HG03469 (cell line): ENCODE data around the gene SERINC5.
A peak's percentile ranks its signal among the peaks of the same experiment; 100 is the strongest.

Experiments used
- ATAC-seq: cut with Tn5 transposase; IDR thresholded peaks from one replicate; pipeline ENCODE4 v1.9.1; 2021; ENCODE audit warnings: mild to moderate bottlenecking, moderate library complexity, moderate number of reproducible peaks; ENCODE audit not compliant: unreplicated experiment

SERINC5 gene

DNA sequence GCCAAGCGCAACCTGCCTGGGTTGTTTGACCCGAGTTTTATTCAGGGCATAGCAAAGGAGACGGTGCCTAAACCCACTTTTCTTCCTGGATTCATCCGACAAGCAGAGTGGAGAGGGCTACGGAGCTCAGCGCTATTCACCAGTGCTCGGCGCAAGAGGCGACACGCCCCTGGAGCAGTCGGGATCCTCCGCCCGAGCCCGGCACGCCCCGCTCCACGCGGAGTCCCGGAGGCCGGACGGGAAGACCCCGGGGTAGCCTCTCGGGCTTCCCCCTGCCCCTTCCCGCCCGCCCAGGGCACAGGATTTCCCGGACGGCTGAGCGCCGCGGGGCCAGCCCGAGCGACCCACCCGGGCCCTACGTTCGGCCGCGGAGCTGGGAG lies 427 bp downstream of the SERINC5 start:
- peak; percentile 19 for ATAC-seq

DNA sequence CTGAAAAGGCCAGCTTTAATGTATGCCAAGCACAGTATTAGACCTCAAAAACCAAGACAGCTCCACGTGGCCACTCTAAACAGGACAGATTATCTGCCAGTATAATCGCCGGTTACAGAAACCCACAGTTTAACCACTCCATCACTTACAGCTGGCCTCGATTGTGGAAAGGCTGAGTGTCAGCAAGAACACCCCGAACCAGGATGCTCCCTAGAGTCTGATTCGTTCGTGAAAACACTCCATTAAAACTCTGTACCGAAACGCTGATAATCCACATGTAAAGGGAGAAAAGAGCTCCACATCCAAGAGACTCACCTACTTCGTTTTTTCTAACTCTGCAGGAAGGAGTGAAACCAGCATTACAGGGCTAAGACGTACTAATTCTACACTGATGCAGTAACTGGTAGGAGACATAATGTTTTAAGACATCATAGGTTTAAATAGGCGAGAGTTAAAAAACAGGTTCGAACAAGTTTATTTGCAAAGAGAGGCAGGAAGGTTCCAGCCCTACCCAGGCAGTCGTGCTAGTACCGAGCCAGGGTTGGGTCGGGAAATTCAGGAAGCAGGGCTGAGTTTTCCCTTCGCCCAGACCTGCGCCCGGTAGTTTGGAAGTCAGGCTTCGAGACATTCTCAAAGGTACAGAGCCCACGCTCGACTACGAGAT lies 949 bp downstream of the SERINC5 start:
- ATAC-seq, result no peak

DNA sequence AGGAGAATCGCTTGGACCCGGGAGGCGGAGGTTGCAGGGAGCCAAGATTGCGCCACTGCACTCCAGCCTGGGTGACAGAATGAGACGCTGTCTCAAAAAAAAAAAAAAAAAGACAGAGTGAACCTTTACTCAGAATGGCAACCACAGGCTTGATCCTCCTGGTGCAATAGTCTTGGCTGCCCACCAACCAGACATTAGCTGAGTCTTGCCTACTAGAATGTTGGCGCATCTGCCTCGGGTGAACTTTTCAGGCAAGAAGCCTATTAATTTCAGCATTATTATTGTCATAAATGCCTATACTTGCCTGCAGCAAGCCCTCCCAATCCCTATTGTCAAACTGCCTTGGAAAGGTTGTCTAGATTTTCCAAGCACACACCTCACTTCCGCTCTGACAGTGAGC lies 4.2 kb downstream of the SERINC5 start:
- no peak for ATAC-seq

DNA sequence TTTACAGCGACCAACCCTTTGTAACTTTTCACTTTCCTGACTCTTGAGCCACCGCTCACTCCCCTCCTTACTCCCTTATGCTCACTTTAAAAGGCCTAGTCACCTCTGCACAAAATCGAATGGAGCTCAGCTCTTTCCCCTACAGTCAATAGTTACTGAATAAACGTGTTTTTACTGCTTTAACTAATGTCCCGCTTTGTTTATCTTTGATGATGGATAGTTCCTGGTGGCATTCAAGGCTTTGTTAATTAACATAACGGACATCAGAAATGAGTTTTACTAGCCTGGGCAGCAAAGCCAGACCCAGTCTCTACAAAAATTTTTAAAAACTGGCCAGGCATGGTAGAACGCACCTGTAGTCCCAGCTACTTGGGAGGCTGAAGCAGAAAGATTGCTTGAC lies 5.0 kb downstream of the SERINC5 start:
- no peak for ATAC-seq

DNA sequence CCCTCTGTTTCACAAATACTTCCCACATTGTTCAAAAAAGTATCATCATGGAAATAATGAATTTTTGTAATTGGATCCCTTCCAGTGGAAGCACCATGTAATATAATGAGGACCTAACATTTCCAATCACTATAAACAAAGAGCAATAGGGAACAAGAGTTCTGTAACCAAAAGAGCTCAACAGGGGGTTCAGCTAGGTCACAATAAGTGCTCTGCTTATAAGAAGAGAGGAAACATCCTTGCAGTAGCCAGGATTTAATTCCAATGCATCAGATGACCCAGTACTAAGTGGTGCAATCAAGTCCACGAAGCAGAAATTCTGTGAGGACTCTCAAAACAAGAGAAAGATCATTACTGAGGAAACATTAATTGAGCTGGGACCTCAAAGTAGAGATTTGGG lies 5.9 kb downstream of the SERINC5 start:
- no peak for ATAC-seq

DNA sequence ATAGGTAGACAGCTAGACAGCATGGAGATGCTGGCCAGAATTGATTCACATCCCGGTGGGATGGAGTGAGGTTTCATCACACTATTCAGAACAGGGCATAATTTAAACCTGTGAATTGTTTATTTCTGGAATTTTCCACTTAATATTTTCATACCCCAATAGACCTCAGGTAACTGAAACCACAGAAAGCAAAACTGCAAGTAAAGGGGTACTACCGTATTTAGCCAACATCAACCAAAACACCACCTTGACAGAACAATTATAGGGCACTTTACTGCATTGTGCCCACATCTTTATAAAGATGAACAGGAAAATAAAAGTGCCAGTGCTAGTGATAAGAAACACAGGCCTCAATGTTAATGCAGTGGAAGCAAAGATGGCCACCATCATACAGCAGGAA lies 7.5 kb downstream of the SERINC5 start:
- ATAC-seq, result no peak

DNA sequence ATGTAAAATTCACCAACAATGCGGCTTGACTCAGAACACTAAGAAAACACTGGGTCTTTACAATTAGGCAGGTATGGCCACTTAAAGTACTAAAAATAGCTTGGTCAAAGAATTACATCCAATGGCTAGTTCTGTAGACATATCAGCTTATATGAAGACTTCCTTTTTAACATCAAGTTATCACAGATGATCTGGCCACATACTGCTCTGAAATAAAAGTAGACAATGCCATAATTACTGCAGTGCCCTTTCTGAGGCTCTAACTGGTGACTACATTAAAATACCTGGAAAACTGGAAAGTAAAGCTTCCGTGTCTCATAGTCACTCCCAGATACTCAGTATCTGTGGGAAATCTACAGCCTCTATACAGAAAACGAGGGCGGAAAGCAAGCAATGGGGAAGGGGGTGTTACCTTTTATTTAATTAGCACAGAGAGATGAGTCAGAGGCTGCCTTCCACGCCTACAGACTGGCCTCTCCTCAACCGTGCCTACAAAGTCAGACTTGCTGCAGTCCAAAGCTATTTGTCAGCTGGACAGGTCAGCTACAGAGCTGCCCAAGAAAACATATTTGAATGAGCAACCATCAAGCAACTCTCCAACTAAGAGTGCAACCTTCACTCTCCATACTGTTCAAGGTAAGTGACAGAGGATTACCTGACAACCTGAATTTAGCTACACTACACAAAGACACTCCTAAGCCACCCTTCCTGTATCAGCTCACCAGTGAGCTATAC lies 8.7 kb downstream of the SERINC5 start:
- peak; percentile 71 for ATAC-seq

DNA sequence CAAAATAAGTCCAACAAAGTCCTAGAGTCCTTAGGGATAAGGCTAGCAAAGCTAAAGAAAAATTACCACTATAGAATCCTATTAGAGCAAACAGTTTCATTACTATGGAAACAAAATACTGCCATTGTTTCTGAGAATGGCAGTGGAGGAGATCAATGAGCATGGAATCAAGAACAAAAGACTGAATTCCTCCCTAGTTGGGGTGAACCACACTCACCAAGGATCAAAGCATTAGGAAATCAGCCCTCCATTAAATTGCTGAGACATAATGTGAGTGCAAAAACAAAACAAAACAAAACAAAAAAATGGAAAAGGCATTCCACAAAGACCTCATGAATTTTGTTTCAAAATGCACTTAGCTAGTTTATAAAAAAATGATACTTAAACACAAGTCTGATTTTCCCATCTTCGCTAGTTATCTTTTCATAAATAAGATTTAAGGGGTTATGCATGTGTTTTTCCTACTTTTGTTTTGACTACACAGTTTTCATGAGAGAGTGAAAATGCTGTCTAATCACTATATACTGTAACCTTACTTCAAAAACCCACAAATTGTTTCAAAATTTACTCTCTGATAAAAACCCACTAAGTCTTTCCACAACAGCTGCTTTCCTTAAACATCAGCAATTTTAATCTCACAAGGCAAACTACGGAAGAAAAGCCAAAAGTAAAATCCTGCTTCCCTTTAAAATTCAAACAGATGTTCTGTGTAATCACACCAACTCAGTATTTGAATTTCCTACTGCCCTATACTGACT lies 9.7 kb downstream of the SERINC5 start:
- no peak for ATAC-seq

DNA sequence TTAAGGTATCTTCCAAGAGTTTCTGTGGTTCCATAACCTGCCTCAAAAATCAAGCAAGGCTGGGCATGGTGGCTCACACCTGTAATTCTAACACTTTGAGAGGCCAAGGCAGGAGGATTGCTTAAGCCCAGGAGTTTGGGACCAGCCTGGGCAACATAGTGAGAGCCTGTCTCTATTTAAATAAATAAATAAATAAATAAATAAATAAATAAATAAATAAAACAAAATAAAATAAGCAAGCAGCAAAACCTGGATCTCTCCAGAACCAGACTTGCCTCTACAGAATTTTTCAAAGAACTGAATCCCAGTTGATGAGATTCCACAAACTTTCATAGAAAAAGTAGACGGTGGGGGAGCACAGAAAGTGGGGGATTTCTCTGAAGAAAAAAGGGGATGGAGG lies 12.3 kb downstream of the SERINC5 start:
- no peak for ATAC-seq

DNA sequence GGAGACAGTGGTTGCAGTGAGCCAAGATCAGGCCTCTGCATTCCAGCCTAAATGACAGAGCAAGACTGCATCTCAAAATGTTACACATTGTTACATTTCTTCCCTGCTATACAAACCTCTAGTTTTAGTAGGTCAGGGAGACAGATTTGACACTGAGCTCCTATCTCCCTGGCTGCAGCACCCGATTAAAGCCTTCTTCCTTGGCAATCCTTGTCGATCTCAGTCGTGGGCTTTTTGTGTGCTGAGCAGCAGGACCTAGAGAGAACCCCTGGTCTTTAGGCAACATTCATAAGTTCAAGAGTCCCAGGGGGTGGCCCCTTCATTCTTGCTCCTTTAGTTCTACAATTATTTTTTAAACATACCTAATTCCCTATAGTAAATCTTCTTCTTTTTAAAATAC lies 13.0 kb downstream of the SERINC5 start:
- ATAC-seq, result no peak

DNA sequence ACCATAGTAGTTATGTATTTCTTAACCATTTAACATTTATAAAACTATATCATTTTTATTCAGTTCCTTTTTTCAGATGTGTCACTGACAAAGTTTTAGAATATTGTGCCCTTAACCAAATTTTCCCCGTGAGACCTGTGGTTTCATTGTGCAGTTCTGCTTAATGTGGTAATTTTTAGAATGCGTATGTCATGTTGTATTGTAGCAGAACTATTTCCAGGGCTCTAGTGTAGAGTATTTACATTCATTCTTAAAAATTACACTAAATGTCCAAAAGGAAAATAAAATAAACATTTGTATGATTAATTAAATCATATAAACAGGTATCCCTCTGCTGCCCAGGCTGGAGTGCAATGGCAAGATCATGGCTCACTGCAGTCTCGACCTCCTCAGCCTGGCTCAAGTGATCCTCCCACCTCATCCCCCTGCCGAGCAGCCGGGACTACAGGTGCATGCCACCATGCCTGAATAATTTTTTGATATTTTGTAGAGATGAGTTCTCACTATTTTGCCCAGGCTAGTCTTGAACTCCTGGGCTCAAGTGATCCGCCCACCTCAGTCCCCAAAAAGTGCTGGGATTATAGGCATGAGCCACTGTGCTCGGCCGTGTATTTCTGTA lies 15.4 kb downstream of the SERINC5 start:
- ATAC-seq, result no peak

DNA sequence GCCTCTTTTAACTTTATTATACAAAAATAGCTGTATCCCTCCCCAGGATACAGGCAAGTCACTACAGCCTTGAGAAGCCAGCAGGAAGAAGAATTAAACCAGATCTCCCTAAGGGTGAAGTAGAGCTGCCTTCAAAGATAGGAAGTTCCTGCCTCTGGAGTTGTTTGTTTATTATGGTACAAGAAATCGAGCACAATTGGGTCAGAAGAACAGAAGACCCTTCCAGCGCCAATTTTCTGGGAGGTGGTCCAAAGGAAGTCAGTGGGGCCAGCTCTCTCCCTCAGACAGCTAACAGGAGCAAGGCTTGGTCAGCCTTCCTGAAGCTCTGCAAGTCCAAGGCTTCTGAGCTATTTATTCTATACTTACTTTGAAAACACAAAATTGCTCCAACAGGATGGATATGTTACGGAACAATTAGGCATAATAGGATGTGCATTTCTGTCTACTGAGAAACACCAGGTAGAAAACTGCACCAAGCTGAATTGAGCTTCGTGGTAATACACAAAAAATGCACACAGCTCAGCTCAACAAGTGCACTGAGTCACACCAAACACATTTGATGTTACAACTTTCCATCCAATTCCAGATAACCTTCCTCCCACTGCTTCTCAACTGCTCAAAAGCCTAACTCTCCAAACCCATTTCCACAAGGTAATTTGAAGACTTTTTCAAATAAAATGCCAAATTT lies 16.0 kb downstream of the SERINC5 start:
- no peak for ATAC-seq

DNA sequence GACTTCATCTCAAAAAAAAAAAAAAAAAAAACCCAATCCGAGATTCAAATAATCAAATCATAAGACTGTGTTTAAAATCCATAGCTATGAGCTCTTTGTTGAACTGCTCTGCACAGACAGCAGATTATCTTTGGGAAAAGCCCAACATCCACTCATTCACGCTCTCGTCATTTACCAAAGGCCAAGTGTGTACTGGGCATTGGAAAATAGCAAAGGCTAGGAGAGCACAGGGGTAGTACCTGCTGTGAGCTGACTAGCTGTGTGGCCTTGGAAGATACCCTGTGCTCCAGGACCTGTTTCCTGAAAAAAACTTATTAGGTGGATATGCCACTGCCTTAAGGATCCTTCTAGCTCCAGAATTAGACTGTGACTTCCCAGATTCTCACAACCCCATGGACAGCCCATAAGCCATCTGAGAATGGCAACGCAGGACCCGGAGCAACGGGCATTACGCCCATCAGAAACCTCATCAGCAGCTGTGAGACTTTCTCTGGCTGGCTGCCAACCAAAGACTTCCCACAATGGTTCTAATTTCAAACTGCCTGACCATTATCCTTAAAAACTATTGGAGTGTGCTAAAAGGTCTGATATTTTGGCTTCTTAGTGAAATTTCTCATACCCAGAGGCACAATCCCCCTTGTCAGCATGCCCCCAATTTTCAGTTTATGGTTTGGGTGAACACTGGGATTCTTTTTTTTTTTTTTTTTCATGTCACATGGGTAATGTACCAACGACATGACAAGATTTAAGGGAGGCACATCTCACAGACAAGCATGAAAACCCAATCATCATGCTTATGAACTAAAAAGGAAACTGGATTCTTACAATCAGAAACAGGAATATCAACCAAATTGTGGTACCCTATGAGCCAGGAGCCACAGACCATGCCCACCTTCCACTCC lies 16.8 kb downstream of the SERINC5 start:
- no peak for ATAC-seq

DNA sequence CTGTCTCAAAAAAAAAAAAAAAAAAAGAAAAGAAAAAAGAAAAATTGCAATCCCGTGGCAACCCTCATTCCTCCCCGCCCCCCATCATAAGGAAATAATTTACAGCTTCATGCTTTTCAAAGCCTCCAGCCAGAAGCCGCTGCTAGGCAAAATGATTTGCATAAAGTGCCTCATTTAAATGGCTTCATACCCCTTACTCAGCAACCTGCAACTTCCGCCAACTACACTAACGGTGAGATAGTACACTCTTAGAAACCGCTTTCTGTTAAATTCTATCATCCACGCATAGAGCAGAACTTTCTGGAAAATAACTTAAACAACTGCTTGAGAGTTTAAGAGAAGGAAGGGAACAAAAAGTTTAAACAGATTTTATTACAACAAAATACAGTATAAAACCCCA lies 17.8 kb downstream of the SERINC5 start:
- ATAC-seq, result no peak

DNA sequence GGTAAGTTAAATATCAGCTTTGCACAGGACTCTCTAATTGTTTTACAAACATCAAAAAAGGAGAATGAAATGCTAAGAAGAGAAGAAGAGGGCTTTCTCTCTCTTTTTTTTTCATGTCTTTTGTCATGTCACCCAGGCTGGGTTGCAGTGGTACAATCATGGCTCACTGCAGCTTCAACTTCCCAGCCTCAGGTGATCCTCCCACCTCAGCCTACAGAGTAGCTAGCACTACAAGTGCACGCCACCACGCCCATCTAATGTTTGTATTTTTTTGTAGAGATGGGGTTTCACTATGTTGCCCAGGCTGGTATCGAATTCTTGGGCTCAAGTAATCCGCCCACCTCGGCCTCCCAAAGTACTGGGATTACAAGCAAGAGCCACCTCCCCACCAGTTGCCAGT lies 18.6 kb downstream of the SERINC5 start:
- no peak for ATAC-seq

DNA sequence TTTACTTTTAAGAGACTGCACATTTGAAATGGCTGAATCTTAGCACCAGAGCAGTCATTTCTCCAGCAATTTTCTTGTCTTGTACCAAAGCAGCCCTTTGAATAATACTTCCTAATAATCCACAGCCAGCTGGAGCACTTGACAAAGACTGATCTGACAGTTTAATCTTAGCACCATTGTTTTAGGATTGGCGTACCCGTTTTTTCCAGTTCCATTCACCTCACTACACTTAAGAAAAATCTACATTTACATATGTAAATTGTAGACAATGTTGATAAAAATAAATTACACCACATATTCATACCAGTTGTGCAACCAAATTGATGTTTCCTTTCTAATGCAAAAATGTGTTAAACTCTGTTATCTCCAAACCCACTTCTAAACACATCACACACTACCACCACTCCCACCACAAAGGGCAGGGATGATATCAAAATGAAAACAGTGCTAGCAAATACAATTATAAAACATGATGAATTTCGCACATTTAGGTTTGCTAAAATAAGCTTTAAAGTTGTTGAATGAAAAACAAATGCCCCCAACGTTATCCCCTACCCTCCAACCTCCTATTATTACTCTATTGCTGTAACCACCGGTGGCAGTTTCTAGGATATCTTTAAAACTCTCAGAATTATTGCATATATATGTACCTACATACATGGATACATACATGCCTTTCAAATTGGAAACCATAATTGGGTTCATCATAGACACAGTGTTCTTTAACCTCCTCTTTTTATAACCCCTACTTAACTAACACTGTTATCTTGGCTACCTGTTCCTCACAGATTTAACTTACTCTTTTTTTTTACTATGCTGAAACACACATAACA lies 21.5 kb downstream of the SERINC5 start:
- no peak for ATAC-seq

DNA sequence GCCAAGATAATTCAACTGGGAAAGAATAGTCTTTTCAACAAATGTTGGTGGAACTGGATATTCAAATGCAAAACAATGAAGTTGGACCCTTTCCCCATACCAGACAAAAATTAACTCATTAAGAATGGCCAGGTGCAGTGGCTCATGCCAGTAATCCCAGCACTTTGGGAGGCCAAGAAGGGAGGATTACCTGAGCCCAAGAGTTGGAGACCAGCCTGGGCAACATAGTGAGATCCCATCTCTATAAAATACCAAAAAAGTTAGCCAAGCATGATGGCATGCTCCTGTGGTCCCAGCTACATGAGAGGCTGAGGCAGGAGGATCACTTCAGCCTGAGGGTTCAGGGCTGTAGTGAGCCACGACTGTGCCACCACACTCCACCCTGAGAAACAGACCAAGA lies 24.2 kb downstream of the SERINC5 start:
- ATAC-seq, result no peak

DNA sequence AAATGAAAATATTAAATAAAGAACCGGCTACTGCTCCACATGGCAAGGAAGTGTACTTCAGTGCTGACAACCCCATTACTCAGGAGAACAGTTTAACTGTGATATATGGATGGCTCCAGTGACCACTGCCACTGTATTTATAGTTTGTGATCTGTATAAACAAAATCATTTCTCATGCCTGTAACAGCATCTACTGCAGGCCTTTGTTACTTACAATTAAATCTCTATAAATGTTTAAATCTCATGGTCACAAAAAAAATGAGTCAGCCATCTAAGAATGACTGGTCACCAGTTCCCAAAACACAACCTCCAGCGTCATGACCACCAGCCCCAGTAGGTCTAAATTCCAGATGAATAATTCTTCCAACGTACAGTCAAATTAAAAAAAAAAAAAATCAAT lies 24.6 kb downstream of the SERINC5 start:
- no peak for ATAC-seq
